Measurements from ENCODE around the gene ACTL10. TPM values are rescaled to one million over a fixed set of nuclear protein-coding genes. Genes with fewer than 3 reads are reported as not detected.

Gene ACTL10
- total and polyA plus RNA-seq, 11 donors, result 0.13 to 1.1 (median 0.36) TPM

DNA sequence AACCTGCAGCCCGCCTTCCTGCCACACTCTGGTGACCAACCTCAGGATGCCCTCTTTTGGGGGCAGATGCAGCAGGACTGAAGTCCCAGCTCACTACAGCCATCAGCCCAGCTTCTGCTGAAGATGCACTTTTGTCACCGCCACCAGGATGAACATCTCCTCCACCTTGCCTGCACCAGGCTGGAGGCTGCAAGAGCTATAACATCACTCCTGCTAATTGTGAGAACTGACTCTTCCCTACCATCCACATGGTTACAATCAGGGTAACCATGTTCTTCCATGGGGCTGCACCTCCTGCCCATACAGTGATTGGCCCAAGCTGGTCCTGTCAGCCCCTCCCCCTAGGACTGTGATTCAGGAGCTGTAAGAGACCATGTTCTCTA, 2.0 kb upstream of the ACTL10 start:
- Histone ChIP-seq H3K4me3 (no peak overlapping the region), H3K4me1 (peaks cover 3 to 52% (median 35%) of the 10 kb centered on the region in 12 donors), H3K36me3 (peaks cover 0 to 20% (median 12%) of the 10 kb centered on the region in 9 donors), H3K27me3 (no peaks in the 10 kb centered on the region), H3K9me3 (no peaks in the 10 kb centered on the region), H3K27ac (peak overlapping the region in 1 of 12 donors; percentile 93)
- no peak for ATAC-seq
- intact Hi-C loops (cut with DNase I), result loop anchor here in 5 of 10 donors (5.0 kb wide), 4 partner anchors 68 to 262 kb away; partner anchors contain the start of genes CDK5RAP1 (in 2 of the 5) and ZNF341 (in 1 of the 5)
- DNase-seq, result peak in 1 of 5 donors; percentile 26
- whole genome bisulfite sequencing, 4 donors, result 96 to 100% (median 98%) methylated on average over 2 of the region's 2 CpGs
- TF ChIP-seq, protein P1, sequence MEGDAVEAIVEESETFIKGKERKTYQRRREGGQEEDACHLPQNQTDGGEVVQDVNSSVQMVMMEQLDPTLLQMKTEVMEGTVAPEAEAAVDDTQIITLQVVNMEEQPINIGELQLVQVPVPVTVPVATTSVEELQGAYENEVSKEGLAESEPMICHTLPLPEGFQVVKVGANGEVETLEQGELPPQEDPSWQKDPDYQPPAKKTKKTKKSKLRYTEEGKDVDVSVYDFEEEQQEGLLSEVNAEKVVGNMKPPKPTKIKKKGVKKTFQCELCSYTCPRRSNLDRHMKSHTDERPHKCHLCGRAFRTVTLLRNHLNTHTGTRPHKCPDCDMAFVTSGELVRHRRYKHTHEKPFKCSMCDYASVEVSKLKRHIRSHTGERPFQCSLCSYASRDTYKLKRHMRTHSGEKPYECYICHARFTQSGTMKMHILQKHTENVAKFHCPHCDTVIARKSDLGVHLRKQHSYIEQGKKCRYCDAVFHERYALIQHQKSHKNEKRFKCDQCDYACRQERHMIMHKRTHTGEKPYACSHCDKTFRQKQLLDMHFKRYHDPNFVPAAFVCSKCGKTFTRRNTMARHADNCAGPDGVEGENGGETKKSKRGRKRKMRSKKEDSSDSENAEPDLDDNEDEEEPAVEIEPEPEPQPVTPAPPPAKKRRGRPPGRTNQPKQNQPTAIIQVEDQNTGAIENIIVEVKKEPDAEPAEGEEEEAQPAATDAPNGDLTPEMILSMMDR (IDR thresholded peaks at IDR 0.05), result no peak
- TF ChIP-seq POLR2A (IDR thresholded peaks at IDR 0.05), result no peak

DNA sequence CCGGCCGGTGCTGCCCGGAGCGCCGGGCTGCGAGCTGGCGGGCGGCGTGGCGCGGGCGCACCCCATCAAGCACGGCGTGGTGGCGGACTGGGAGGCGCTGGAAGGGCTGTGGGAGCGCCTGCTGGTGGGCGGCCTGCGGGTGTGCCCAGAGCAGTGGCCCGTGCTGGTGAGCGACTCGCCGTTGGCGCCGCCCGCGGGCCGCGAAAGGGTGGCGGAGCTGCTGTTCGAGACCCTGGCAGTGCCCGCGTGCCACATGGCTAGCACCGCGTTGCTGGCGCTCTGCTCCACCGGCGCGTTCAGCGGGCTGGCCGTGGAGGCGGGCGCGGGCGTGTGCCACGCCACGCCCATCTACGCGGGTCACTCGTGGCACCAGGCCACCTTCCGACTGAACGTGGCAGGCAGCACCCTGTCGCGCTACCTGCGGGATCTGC, 517 bp downstream of the ACTL10 start:
- H3K27me3 ChIP-seq, result no peaks in the 10 kb centered on the region
- no peak for TF ChIP-seq POLR2A (IDR thresholded peaks at IDR 0.05)
- TF ChIP-seq, protein P1 (IDR thresholded peaks at IDR 0.05), result no peak
- intact Hi-C loops (cut with DNase I), result loop anchor here in 5 of 10 donors (5.0 kb wide), 4 partner anchors 65 to 265 kb away; partner anchors contain the start of genes CDK5RAP1 (in 1 of the 5) and ZNF341 (in 1 of the 5)
- DNase-seq, result peak in 4 of 5 donors; percentile 46 to 83 (median 62)
- H3K9me3 ChIP-seq, result no peaks in the 10 kb centered on the region
- peak overlapping the region; percentile 25 to 94 (median 84) for H3K27ac ChIP-seq
- peak in 2 of 4 donors; percentile 17 to 18 for ATAC-seq
- WGBS, 4 donors, result 3 to 13% (median 10%) methylated on average over 6 to 55 of the region's 55 CpGs
- peaks cover 0 to 34% (median 8%) of the 10 kb centered on the region in 9 donors for H3K36me3 ChIP-seq
- peaks cover 3 to 63% (median 37%) of the 10 kb centered on the region in 12 donors for H3K4me1 ChIP-seq
- H3K4me3 ChIP-seq, result peak overlapping the region; percentile 19 to 74 (median 62)

DNA sequence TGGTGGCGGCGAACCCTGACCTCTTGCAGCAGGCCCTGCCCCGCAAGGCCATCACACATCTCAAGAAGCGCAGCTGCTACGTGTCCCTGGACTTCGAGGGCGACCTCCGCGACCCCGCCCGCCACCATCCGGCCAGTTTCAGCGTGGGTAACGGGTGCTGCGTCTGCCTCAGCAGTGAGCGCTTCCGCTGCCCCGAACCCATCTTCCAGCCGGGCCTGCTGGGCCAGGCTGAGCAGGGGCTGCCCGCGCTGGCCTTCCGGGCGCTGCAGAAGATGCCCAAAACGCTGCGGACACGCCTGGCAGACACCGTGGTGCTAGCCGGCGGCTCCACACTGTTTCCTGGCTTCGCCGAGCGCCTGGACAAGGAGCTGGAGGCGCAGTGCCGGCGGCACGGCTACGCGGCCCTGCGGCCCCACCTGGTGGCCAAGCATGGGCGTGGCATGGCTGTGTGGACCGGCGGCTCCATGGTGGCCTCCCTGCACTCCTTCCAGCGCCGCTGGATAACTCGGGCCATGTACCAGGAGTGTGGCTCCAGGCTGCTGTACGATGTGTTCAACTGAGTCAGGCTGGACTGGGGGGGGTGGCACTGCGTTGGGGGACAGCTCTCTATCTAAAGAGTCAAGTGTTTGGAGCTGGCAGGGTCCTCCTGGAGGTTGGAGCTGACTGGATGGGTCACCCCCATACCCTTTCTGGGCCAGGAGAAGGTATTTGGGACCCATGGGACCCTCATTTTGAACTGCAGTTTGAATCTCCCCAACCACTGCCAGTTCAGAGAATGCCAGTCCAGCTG, 1.1 kb downstream of the ACTL10 start:
- peak overlapping the region; percentile 19 to 74 (median 62) for H3K4me3 ChIP-seq
- WGBS, 4 donors, result 9 to 19% (median 13%) methylated on average over 23 to 47 of the region's 47 CpGs
- TF ChIP-seq, protein P1 (IDR thresholded peaks at IDR 0.05), result peak; percentile 83 to 95 (median 90)
- no peak for TF ChIP-seq POLR2A (IDR thresholded peaks at IDR 0.05)
- peak; percentile 13 to 58 (median 54) for ATAC-seq
- peak; percentile 81 to 91 (median 83) for DNase-seq
- intact Hi-C loops (cut with DNase I), result loop anchor here in 6 of 10 donors (2.0 to 5.0 kb wide), 5 partner anchors 64 to 266 kb away; partner anchors contain the start of genes CDK5RAP1 (in 1 of the 6) and ZNF341 (in 1 of the 6)
- no peaks in the 10 kb centered on the region for H3K9me3 ChIP-seq
- peak overlapping the region in 11 of 12 donors; percentile 76 to 94 (median 85) for H3K27ac ChIP-seq
- no peaks in the 10 kb centered on the region for H3K27me3 ChIP-seq
- H3K36me3 ChIP-seq, result peaks cover 0 to 34% (median 8%) of the 10 kb centered on the region in 9 donors
- H3K4me1 ChIP-seq, result peaks cover 3 to 63% (median 41%) of the 10 kb centered on the region in 12 donors
